GM12874 (cell line): Measurements from ENCODE around the gene KRTAP1-1.
"Not testable (repeated sequence)": the region's sequence is repeated elsewhere in the genome, so short reads cannot be mapped to it uniquely, and the experiment has no call there.

Source experiments
- CTCF ChIP-seq: IDR thresholded peaks from 2 replicates; pipeline ENCODE4 v1.5.1; 2011; ENCODE audit warnings: low read depth, mild to moderate bottlenecking, control low read depth, low read length, moderate library complexity; ENCODE audit not compliant: insufficient read depth

The KRTAP1-1 gene

GRCh38 chr17:41057547-41057946 lies 16.3 kb upstream of the KRTAP1-1 start:
- no peak for TF ChIP-seq CTCF

GRCh38 chr17:41055130-41055529 lies 13.9 kb upstream of the KRTAP1-1 start, which contains the start of gene KRTAP2-2:
Gene KRTAP2-2, minus strand, starts transcription at chr17:41055230. Its CDS starts 19 bp downstream, at chr17:41055211.
- not testable (repeated sequence) for TF ChIP-seq CTCF

GRCh38 chr17:41054025-41054424 lies 12.8 kb upstream of the KRTAP1-1 start:
- TF ChIP-seq CTCF, result no peak

- TF ChIP-seq CTCF, result no peak
These were observed 11.3 kb upstream of the KRTAP1-1 start for GRCh38 chr17:41052566-41052965.

GRCh38 chr17:41049110-41049509 lies 7.9 kb upstream of the KRTAP1-1 start:
- no peak for TF ChIP-seq CTCF

GRCh38 chr17:41048441-41048840 lies 7.2 kb upstream of the KRTAP1-1 start:
- no peak for TF ChIP-seq CTCF

- TF ChIP-seq CTCF, result not testable (repeated sequence)
These were observed 5.7 kb upstream of the KRTAP1-1 start, which contains the start of gene KRTAP2-1 for GRCh38 chr17:41046735-41047465. Gene KRTAP2-1, minus strand, starts transcription at chr17:41047316. Its CDS starts 49 bp downstream, at chr17:41047267.
